SK-N-SH (cell line): ENCODE data around the gene ARHGAP25. TPM values are rescaled to one million over a fixed set of nuclear protein-coding genes. Genes with fewer than 3 reads are reported as not detected.

Experiments used
- CTCF ChIA-PET: fragments of 300-600, 350-600 bp; formaldehyde crosslinking; extraction: SDS; loops from one replicate; lab custom pipeline; 2021; lab: Yijun Ruan, JAX
- POLR2A ChIA-PET: fragments of 350-600 bp; sonication (Branson Sonifier 250); formaldehyde crosslinking; extraction: SDS; loops from one replicate; lab custom pipeline; 2020; ENCODE audit warnings: antibody characterized with exemption, inconsistent platforms; lab: Yijun Ruan, JAX
- DNase-seq: peaks from one replicate; pipeline ENCODE4 v3.0.0; 2012
- H2AFZ ChIP-seq: fragments of 200-600 bp; sonication (generic); 2 replicates; pipeline ENCODE4 v1.8.1; 2016; ENCODE audit warnings: antibody characterized with exemption, mild to moderate bottlenecking, low read depth
- H3F3A ChIP-seq: fragments of 200-600 bp; sonication (generic); replicated peaks from 2 replicates; pipeline ENCODE3; 2016; ENCODE audit warnings: antibody characterized with exemption, mild to moderate bottlenecking; ENCODE audit not compliant: insufficient read depth
- H3K27ac ChIP-seq, 2 experiments: fragments of 200-500 bp in 1 of 2; fragments of 200-600 bp in 1 of 2; sonication (Bioruptor generic) in 1 of 2; sonication (generic), shearing (Covaris generic) in 1 of 2; 2 replicates each; pipeline versions ENCODE4 v1.5.1 to v1.6.1; 2014 to 2016; ENCODE audit warnings: low read depth in 2 of 2, inconsistent platforms in 1 of 2, low read length in 1 of 2, mild to moderate bottlenecking in 1 of 2, mixed read lengths in 1 of 2
- H3K27me3 ChIP-seq: fragments of 200-600 bp; sonication (generic), shearing (Covaris generic); 2 replicates; pipeline ENCODE4 v1.6.1; 2016; ENCODE audit warnings: mixed run types; ENCODE audit not compliant: insufficient read depth
- H3K36me3 ChIP-seq, 2 experiments: fragments of 200-500 bp in 1 of 2; fragments of 200-600 bp in 1 of 2; sonication (Bioruptor generic) in 1 of 2; sonication (generic) in 1 of 2; replicated peaks in 1 of 2; 2 replicates each; pipeline versions ENCODE3 to v1.5.1; 2014 to 2016; ENCODE audit warnings: low read length in 1 of 2, mild to moderate bottlenecking in 1 of 2; ENCODE audit not compliant: insufficient read depth in 2 of 2, control insufficient read depth in 1 of 2
- H3K4me1 ChIP-seq, 2 experiments: fragments of 200-500 bp in 1 of 2; fragments of 200-600 bp in 1 of 2; sonication (Bioruptor generic) in 1 of 2; sonication (generic), shearing (Covaris generic) in 1 of 2; 2 replicates each; pipeline versions ENCODE4 v1.5.1 to v1.6.1; 2014 to 2016; ENCODE audit warnings: low read depth in 1 of 2, low read length in 1 of 2, mixed run types in 1 of 2; ENCODE audit not compliant: insufficient read depth in 2 of 2, control insufficient read depth in 1 of 2
- H3K4me2 ChIP-seq: fragments of 200-600 bp; sonication (generic), shearing (Covaris generic); 2 replicates; pipeline ENCODE4 v1.6.1; 2017; ENCODE audit warnings: mixed run types
- H3K4me3 ChIP-seq, 2 experiments: fragments of 200-500 bp in 1 of 2; fragments of 200-600 bp in 1 of 2; sonication (Bioruptor generic) in 1 of 2; sonication (generic), shearing (Covaris generic) in 1 of 2; 2 replicates each; pipeline versions ENCODE4 v1.5.1 to v1.8.1; 2014 to 2016; ENCODE audit warnings: low read depth in 2 of 2, inconsistent platforms in 1 of 2, low read length in 1 of 2, mild to moderate bottlenecking in 1 of 2, mixed read lengths in 1 of 2, moderate library complexity in 1 of 2
- H3K79me2 ChIP-seq: fragments of 200-600 bp; sonication (generic); 2 replicates; pipeline ENCODE4 v1.8.1; 2017; ENCODE audit warnings: mild to moderate bottlenecking; ENCODE audit not compliant: insufficient read depth
- H3K9ac ChIP-seq: fragments of 200-600 bp; sonication (generic); 2 replicates; pipeline ENCODE4 v1.6.1; 2017; ENCODE audit warnings: mixed run types
- H3K9me2 ChIP-seq: fragments of 200-600 bp; sonication (generic); 2 replicates; pipeline ENCODE4 v1.6.1; 2017; ENCODE audit warnings: mixed run types
- H3K9me3 ChIP-seq: fragments of 200-600 bp; sonication (generic); 2 replicates; pipeline ENCODE4 v1.6.1; 2017; ENCODE audit warnings: mixed run types, mild to moderate bottlenecking, moderate library complexity
- H4K20me1 ChIP-seq: fragments of 200-600 bp; sonication (generic); 2 replicates; pipeline ENCODE4 v1.6.1; 2017; ENCODE audit warnings: mild to moderate bottlenecking, mixed run types; ENCODE audit not compliant: insufficient read depth
- ELF1 ChIP-seq: IDR thresholded peaks from 2 replicates; pipeline ENCODE4 v1.4.0; 2012
- FOXJ3 ChIP-seq: sonication (generic); formaldehyde crosslinking; IDR thresholded peaks from 2 replicates; pipeline ENCODE4 v1.5.1; 2020; ENCODE audit warnings: mild to moderate bottlenecking, missing genetic modification reagents
- GATA2 ChIP-seq: sonication (generic); formaldehyde crosslinking; IDR thresholded peaks from 2 replicates; pipeline ENCODE4 v1.5.0; 2020; ENCODE audit warnings: mild to moderate bottlenecking, missing genetic modification reagents
- MAX ChIP-seq: IDR thresholded peaks from 2 replicates; pipeline ENCODE4 v1.4.0; 2012; ENCODE audit warnings: low read depth
- MXI1 ChIP-seq: IDR thresholded peaks from 2 replicates; pipeline ENCODE4 v1.6.1; 2012; ENCODE audit warnings: mild to moderate bottlenecking, low read depth, low read length, improper control_type of control experiment
- NFIC ChIP-seq: IDR thresholded peaks from 2 replicates; pipeline ENCODE4 v1.4.0; 2012; ENCODE audit warnings: borderline replicate concordance
- RAD21 ChIP-seq: IDR thresholded peaks from 2 replicates; pipeline ENCODE4 v1.6.1; 2012; ENCODE audit warnings: mild to moderate bottlenecking, low read length
- REST ChIP-seq: IDR thresholded peaks from 2 replicates; pipeline ENCODE4 v1.6.1; 2012; ENCODE audit warnings: mild to moderate bottlenecking, low read depth, low read length, moderate library complexity
- SIN3A ChIP-seq: IDR thresholded peaks from 2 replicates; pipeline ENCODE4 v1.6.1; 2012; ENCODE audit warnings: low read depth, mild to moderate bottlenecking, low read length, moderate library complexity, borderline replicate concordance
- SMC3 ChIP-seq: IDR thresholded peaks from 2 replicates; pipeline ENCODE4 v1.6.1; 2012; ENCODE audit warnings: low read depth, low read length, improper control_type of control experiment
- TAF1 ChIP-seq: IDR thresholded peaks from 2 replicates; pipeline ENCODE4 v1.6.1; 2012; ENCODE audit warnings: low read depth, mild to moderate bottlenecking, low read length, moderate library complexity, borderline replicate concordance
- TCF12 ChIP-seq: IDR thresholded peaks from 2 replicates; pipeline ENCODE4 v1.4.0; 2012
- YY1 ChIP-seq: IDR thresholded peaks from 2 replicates; pipeline ENCODE4 v1.4.0; 2012; ENCODE audit warnings: low read depth, mild to moderate bottlenecking
- WGBS: methylation state at CpG from one replicate; pipeline ENCODE4 v1.1.6; 2017; ENCODE audit warnings: low lambda C conversion rate; 5-methylcytosine and 5-hydroxymethylcytosine counted together
- polyA plus RNA-seq, 3 experiments: library from polyadenylated mRNA; depleted of rRNA; stranded (reverse); fragments of >200 nt; gene quantifications; 2 replicates each; pipeline ENCODE4 v1.2.3, GENCODE V29; 2012
- TF ChIP-seq, protein P1 (sequence below): fragments of 200-600 bp; sonication (generic); IDR thresholded peaks from 2 replicates; pipeline ENCODE4 v1.6.1; 2017; ENCODE audit warnings: antibody characterized with exemption, mild to moderate bottlenecking, moderate library complexity

The ARHGAP25 gene
- polyA plus RNA-seq, 1 of the 3 experiments (the other 2 are of a cell fraction) = not detected

DNA sequence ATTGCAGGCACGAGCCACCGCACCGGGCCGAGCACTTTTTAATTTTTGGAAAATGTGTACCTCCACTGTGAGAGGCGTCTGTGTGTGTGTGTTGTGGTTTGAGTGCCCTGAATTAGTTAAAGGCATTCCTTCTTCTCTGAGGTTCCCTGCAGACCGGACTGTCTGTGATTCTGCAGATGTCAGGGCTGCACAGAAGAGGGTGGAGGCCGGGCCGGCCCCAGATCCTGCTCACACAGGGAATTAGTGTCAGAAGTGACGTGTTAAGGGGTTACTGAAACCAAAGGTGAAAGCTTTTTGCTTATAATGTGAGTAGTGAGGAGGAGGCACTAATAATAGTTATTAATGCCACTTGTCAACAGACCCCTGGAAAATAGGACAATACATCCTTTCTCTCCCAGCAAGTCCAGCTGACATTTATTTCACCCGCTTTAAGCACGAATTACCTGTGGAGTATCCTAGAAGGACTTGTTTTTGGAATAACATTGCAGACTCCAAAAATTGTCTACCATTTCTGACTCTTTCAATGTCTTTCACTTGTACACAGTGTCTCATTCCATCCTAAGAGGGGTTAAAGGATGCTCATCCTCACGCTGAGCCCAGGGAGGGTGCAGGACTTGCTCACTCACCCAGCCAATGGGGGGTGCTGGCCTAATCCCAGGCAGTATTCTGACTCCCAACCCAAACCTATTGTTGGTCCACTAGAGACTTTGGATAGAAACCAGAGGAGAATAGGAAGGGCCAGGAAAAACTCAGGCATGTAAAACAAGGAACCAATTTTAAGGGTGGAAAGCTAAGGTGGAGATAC, 16.2 kb downstream of the ARHGAP25 start:
- ChIA-PET POLR2A (no interaction called here), CTCF (interaction anchor here (0.6 to 19.0 kb wide), 56 partner anchors 10 to 568 kb away, joined by 3 to 245 read pairs (median 6); partner anchors contain the start of genes APLF, ARHGAP25, FBXO48 and PROKR1)
- no peak overlapping the region for H3K27ac ChIP-seq
- DNase-seq = no peak
- H3F3A ChIP-seq = no peaks in the 10 kb centered on the region
- no peaks in the 10 kb centered on the region for H3K4me1 ChIP-seq
- no peaks in the 10 kb centered on the region for H4K20me1 ChIP-seq
- no peak overlapping the region for H3K9ac ChIP-seq
- H3K9me3 ChIP-seq = no peaks in the 10 kb centered on the region
- H3K9me2 ChIP-seq = no peaks in the 10 kb centered on the region
- WGBS = 79% methylated on average over 12 of the region's 12 CpGs
- H3K36me3 ChIP-seq = no peaks in the 10 kb centered on the region
- no peaks in the 10 kb centered on the region for H3K79me2 ChIP-seq
- H3K27me3 ChIP-seq = no peaks in the 10 kb centered on the region
- H2AFZ ChIP-seq = peak overlapping the region; percentile 14; the same call in 1 of the 2 replicates
- TF ChIP-seq FOXJ3 (no peak), GATA2 (CRISPR knock-in tag) (no peak), MAX (no peak), TCF12 (no peak), YY1 (no peak), REST (no peak), RAD21 (no peak), SIN3A (no peak)
- H3K4me2 ChIP-seq = no peak overlapping the region
- no peak overlapping the region for H3K4me3 ChIP-seq

DNA sequence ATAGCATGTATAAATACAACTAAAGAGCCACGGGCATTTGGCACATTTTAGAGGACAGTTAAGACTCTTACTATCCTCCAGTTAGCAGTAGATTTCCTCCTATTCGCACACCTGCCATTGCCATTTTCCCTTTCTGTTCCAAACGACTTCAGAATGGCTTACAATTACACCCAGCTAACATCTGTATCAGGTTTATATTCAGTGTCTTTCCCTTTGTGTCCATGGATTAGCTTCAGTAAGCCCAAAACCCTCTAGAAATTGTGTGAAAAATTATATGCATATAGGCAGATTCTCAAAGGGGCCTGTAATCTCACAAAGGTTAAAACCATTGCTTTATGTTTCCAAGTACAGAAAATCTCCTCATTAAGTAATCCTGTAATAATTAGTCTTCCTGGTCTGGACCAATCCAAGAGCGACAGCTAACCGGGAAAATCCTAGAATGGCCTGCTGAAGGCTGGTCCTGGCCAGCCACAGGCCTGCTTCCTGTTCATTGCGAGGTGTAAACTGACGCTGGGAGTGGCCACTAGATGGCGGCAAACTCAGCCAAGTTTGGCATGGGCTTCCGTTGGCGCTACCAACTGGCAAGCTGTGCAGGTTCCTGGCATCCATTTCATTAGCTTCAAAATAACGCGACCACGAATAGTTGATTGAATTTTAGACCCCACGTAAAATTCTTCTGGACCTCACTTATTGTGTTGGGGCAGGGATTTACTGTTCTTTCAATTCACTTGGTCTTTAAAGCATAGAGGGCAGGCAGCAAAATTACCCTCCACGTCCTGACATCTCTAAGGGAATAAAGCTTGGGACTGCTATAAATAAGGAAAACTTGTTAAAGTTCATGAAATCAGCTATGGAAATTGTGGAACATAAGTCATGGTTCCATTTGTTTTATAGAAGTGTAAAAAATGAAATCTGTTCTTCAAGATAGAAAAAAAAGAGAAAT, 17.1 kb downstream of the ARHGAP25 start:
- Histone ChIP-seq H3K36me3 (no peaks in the 10 kb centered on the region), H3K9me2 (no peaks in the 10 kb centered on the region), H3K4me3 (peak overlapping the region in 1 of 2 experiments; percentile 34; a peak in 1 of 4 replicates), H3K4me1 (no peaks in the 10 kb centered on the region), H3K79me2 (no peaks in the 10 kb centered on the region), H3K4me2 (no peak overlapping the region), H2AFZ (peak overlapping the region; percentile 14; the same call in 1 of the 2 replicates), H3F3A (no peaks in the 10 kb centered on the region), H4K20me1 (no peaks in the 10 kb centered on the region), H3K27ac (no peak overlapping the region), H3K9me3 (no peaks in the 10 kb centered on the region), H3K27me3 (no peaks in the 10 kb centered on the region), H3K9ac (no peak overlapping the region)
- CTCF ChIA-PET = interaction anchor here (0.6 to 19.0 kb wide), 78 partner anchors 11 to 567 kb away, joined by 3 to 245 read pairs (median 5); partner anchors contain the start of genes APLF, ARHGAP25, FBXO48 and GKN2
- TF ChIP-seq TAF1 (no peak), SMC3 (peak; percentile 99), RAD21 (peak; percentile 94), NFIC (peak; percentile 36; the same call in 1 of the 2 replicates), MXI1 (no peak), REST (0 out of 2 replicates have a peak, but pooled peaks have one; percentile 21), ELF1 (peak; percentile 42; the same call in 1 of the 2 replicates)
- TF ChIP-seq, protein P1, sequence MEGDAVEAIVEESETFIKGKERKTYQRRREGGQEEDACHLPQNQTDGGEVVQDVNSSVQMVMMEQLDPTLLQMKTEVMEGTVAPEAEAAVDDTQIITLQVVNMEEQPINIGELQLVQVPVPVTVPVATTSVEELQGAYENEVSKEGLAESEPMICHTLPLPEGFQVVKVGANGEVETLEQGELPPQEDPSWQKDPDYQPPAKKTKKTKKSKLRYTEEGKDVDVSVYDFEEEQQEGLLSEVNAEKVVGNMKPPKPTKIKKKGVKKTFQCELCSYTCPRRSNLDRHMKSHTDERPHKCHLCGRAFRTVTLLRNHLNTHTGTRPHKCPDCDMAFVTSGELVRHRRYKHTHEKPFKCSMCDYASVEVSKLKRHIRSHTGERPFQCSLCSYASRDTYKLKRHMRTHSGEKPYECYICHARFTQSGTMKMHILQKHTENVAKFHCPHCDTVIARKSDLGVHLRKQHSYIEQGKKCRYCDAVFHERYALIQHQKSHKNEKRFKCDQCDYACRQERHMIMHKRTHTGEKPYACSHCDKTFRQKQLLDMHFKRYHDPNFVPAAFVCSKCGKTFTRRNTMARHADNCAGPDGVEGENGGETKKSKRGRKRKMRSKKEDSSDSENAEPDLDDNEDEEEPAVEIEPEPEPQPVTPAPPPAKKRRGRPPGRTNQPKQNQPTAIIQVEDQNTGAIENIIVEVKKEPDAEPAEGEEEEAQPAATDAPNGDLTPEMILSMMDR = peak; percentile 92
- 16% methylated on average over 15 of the region's 15 CpGs for WGBS
- POLR2A ChIA-PET = no interaction called here
- peak; percentile 83 for DNase-seq
